Psoas muscle (tissue), 8 donors: ENCODE results near the gene HOXA11. TPM values are rescaled to one million over a fixed set of nuclear protein-coding genes. Genes with fewer than 3 reads are reported as not detected.

ENCODE experiments used
- ATAC-seq, 4 donors: fragments of 200-7000 bp; cut with Tn5 transposase; one replicate each; pipeline ENCODE4 v1.9.1; 2020; ENCODE audit warnings: moderate library complexity in 3 of 4, mild to moderate bottlenecking in 2 of 4
- DNase-seq, 2 donors: peaks; one replicate each; pipeline ENCODE4 v3.0.0-alpha.2; 2020
- H3K27ac ChIP-seq: fragments of 200-600 bp; one replicate; pipeline ENCODE4 v1.8.0; 2022
- H3K27me3 ChIP-seq, 3 donors: fragments of 200-600 bp in 1 of 3; one replicate each; pipeline versions ENCODE4 v1.6.1 to v1.8.0; 2013 to 2022; ENCODE audit warnings: low read length in 2 of 3, mild to moderate bottlenecking in 2 of 3, moderate library complexity in 1 of 3; ENCODE audit not compliant: insufficient read depth in 3 of 3
- H3K36me3 ChIP-seq, 2 donors: fragments of 200-600 bp in 1 of 2; one replicate each; pipeline versions ENCODE4 v1.6.1 to v1.8.0; 2013 to 2022; ENCODE audit warnings: low read depth in 1 of 2, mild to moderate bottlenecking in 1 of 2, moderate library complexity in 1 of 2; ENCODE audit not compliant: insufficient read depth in 1 of 2
- H3K4me1 ChIP-seq: fragments of 200-600 bp; one replicate; pipeline ENCODE4 v1.8.0; 2022
- H3K4me3 ChIP-seq: fragments of 200-600 bp; one replicate; pipeline ENCODE4 v1.8.0; 2022; ENCODE audit warnings: mild to moderate bottlenecking
- H3K9me3 ChIP-seq: fragments of 200-600 bp; one replicate; pipeline ENCODE4 v1.8.0; 2022
- WGBS, 3 donors: extraction: QIAGEN DNeasy Blood & Tissue Kit; methylation state at CpG; one replicate each; pipeline versions ENCODE4 v1.1.6 to v1.1.7; 2013; 5-methylcytosine and 5-hydroxymethylcytosine counted together
- intact Hi-C, 2 donors: fragments of 100-400 bp; cut with DNase I; formaldehyde crosslinking; loops; one replicate each; pipeline versions ENCODE4 v1.11.0 to v1.14.2; 2022
- polyA plus RNA-seq, 3 donors: library from polyadenylated mRNA; stranded (reverse); fragments of 200-250 nt; gene quantifications; one replicate each; pipeline ENCODE4 v1.2.3, GENCODE V29; 2013
- total RNA-seq, 4 donors: library from RNA; stranded (reverse); fragmentation: NEBNext Ultra II Directional in 2 of 4; extraction: Animal tissue kit (Norgen Biotek cat#: 25700) in 2 of 4; gene quantifications; one replicate each; pipeline versions ENCODE4 v1.2.1 to v1.2.4, GENCODE V29; 2021 to 2023
- TF ChIP-seq, protein P1 (sequence below): fragments of 200-600 bp; IDR thresholded peaks from one replicate; pipeline ENCODE4 v1.8.0; 2022; ENCODE audit warnings: antibody characterized with exemption
- donor health status: healthy with polysubstance abuse.
- donor health status: DM: no; HTN: no; CAD: no; lungs with moderate emphysema.
- donor health status: Bipolar disorder and iron deficiency.
- donor health status: healthy.
- donor health status: DM: yes; HTN: yes; CAD: no.
- donor health status: DM: no; HTN: no; CAD: no.
- donor health status: DM: no; HTN: no; CAD: no.
- donor health status: DM: yes; HTN: yes; CAD: no.

Gene HOXA11
- total and polyA plus RNA-seq, 7 donors = 0.08 to 1.1 (median 0.57) TPM; not detected in 3

DNA sequence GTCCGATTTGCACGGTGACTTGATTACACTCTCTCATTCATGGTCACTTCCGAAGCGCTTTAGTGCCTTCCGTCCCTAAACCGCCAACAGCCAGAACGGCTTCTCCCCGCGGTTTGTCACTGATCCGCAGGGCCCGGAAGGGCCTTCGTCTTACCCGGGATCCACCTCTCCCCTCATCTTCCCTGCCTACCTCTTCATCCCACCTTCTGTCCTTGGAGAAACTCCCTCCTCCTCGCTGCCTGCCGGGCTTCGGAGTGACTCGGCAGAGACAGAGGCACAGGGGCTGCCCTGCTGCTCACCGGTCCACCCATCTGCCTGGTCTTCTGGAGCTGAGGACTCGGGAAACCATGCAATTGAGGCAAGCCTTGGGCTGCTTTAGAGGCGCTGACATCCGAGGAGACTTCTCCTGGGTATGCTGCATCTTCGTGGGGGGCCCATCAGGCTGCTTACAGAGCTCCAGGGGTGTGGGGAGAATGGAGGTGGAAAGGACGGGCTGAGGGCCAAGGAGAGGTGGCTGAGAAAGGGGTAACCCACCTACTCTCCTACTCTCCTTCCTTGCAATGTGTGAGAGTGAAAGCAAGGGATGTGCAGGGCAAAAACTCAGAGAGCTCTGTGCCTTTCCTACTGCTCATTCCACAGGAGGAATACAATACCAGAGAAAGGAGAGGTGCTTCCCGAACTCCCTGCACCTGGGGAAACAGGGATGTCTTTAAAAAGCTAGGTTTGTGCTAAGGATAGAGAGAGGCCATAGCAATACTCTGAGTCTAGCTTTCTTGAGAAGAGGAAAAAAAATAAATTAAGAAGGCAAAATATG lies 1.0 kb upstream of the HOXA11 start:
- Histone ChIP-seq H3K9me3 (no peaks in the 10 kb centered on the region), H3K36me3 (no peaks in the 10 kb centered on the region), H3K27me3 (peaks cover 0 to 91% (median 23%) of the 10 kb centered on the region in 3 donors), H3K27ac (no peak overlapping the region), H3K4me3 (no peak overlapping the region), H3K4me1 (peaks cover 25% of the 10 kb centered on the region)
- ATAC-seq (peak in 1 of 4 donors; percentile 5), DNase-seq (no peak)
- TF ChIP-seq, protein P1, sequence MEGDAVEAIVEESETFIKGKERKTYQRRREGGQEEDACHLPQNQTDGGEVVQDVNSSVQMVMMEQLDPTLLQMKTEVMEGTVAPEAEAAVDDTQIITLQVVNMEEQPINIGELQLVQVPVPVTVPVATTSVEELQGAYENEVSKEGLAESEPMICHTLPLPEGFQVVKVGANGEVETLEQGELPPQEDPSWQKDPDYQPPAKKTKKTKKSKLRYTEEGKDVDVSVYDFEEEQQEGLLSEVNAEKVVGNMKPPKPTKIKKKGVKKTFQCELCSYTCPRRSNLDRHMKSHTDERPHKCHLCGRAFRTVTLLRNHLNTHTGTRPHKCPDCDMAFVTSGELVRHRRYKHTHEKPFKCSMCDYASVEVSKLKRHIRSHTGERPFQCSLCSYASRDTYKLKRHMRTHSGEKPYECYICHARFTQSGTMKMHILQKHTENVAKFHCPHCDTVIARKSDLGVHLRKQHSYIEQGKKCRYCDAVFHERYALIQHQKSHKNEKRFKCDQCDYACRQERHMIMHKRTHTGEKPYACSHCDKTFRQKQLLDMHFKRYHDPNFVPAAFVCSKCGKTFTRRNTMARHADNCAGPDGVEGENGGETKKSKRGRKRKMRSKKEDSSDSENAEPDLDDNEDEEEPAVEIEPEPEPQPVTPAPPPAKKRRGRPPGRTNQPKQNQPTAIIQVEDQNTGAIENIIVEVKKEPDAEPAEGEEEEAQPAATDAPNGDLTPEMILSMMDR = no peak
- 59 to 78% (median 68%) methylated on average over 24 of the region's 24 CpGs for WGBS, 3 donors
- intact Hi-C loops = no loop called here

GRCh38 chr7:27184337-27185012 lies 557 bp downstream of the HOXA11 start:
- H3K36me3 ChIP-seq = no peaks in the 10 kb centered on the region
- ATAC-seq = peak in 3 of 4 donors; percentile 25 to 46 (median 35)
- intact Hi-C loops = no loop called here
- WGBS, 3 donors = 1 to 2% (median 2%) methylated on average over 70 to 72 of the region's 72 CpGs
- peak in 1 of 2 donors; percentile 67 for DNase-seq
- peaks cover 27% of the 10 kb centered on the region for H3K4me1 ChIP-seq
- no peaks in the 10 kb centered on the region for H3K9me3 ChIP-seq
- TF ChIP-seq, protein P1 = no peak
- H3K4me3 ChIP-seq = peak overlapping the region; percentile 72
- H3K27ac ChIP-seq = no peak overlapping the region
- peaks cover 0 to 80% (median 19%) of the 10 kb centered on the region in 3 donors for H3K27me3 ChIP-seq

GRCh38 chr7:27183682-27184336 lies 1.2 kb downstream of the HOXA11 start:
- H3K9me3 ChIP-seq = no peaks in the 10 kb centered on the region
- peak overlapping the region; percentile 72 for H3K4me3 ChIP-seq
- peaks cover 26% of the 10 kb centered on the region for H3K4me1 ChIP-seq
- ATAC-seq (no peak), DNase-seq (no peak)
- 5 to 10% (median 9%) methylated on average over 30 of the region's 30 CpGs for WGBS, 3 donors
- no peaks in the 10 kb centered on the region for H3K36me3 ChIP-seq
- intact Hi-C loops = no loop called here
- H3K27me3 ChIP-seq = peaks cover 0 to 74% (median 17%) of the 10 kb centered on the region in 3 donors
- no peak overlapping the region for H3K27ac ChIP-seq
- TF ChIP-seq, protein P1 = no peak

DNA sequence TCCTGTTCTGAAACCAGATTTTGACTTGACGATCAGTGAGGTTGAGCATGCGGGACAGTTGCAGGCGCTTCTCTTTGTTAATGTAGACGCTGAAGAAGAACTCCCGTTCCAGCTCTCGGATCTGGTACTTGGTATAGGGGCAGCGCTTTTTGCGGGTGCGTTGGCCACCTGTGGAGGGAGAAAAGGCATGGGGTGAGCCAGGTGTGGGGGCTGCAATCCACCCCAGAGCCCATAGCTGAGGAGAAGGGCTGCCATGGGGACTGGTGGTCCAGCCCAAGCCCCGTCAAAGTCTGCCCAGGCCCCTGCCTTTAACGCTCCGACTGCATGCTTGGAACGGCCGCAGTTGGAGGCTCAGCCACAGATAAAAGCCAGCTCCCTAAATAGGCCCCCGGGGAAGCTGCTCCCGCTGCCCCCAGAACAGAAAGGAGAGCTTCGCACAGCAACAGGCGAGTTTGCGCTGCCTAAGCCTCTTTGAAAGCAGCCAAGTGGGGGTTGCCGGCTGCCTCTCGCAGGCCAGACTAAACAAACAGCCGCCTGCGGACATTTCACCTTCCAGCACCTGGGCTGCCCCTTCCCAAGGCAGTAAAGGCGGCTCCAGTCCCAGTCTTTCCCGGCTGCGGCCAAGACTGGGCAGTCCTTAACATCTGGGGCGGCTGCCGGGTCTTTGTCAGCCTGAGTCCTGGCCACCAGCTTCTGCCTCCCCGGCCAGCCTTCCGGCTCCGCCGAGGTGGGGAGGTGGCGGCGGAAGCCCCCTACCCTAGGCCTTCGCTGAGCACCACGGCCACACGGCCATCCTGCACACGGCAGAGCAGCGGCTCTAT lies 2.0 kb downstream of the HOXA11 start:
- ATAC-seq (no peak), DNase-seq (no peak)
- no peak overlapping the region for H3K27ac ChIP-seq
- TF ChIP-seq, protein P1 = no peak
- intact Hi-C loops = no loop called here
- peaks cover 29% of the 10 kb centered on the region for H3K4me1 ChIP-seq
- WGBS, 3 donors = 58 to 66% (median 60%) methylated on average over 39 of the region's 39 CpGs
- H3K4me3 ChIP-seq = peak overlapping the region; percentile 72
- H3K9me3 ChIP-seq = no peaks in the 10 kb centered on the region
- no peaks in the 10 kb centered on the region for H3K36me3 ChIP-seq
- H3K27me3 ChIP-seq = peaks cover 0 to 67% (median 12%) of the 10 kb centered on the region in 3 donors
